B cell (primary cell): ENCODE measurements around the gene GRHL3. TPM values are rescaled to one million over a fixed set of nuclear protein-coding genes. Genes with fewer than 3 reads are reported as not detected.

Experiments used
- ATAC-seq: fragments of 200-7000 bp; cut with Tn5 transposase; one replicate; pipeline ENCODE4 v1.10.0; 2021; ENCODE audit warnings: low read depth, mild to moderate bottlenecking, moderate number of reproducible peaks, moderate library complexity
- CTCF ChIA-PET: fragments of 350-600 bp; sonication (Branson Sonifier 250); formaldehyde crosslinking; loops from one replicate; lab custom pipeline; 2021; ENCODE audit warnings: antibody characterized with exemption, inconsistent platforms; lab: Charles Lee
- POLR2A ChIA-PET: fragments of 350-600 bp; sonication (Branson Sonifier 250); formaldehyde crosslinking; loops from one replicate; lab custom pipeline; 2021; ENCODE audit warnings: antibody characterized with exemption; lab: Charles Lee
- DNase-seq: peaks from one replicate; pipeline ENCODE4 v3.0.0; 2013
- H2AFZ ChIP-seq: 2 replicates; pipeline ENCODE4 v1.6.1; 2012; ENCODE audit warnings: mild to moderate bottlenecking, low read depth, low read length; ENCODE audit not compliant: insufficient read depth, poor library complexity, severe bottlenecking
- H3K27ac ChIP-seq, 2 donors: 1 replicate in 1 of 2; 2 replicates in 1 of 2; pipeline ENCODE4 v1.5.1; 2012 to 2013; ENCODE audit warnings: low read length in 2 of 2, mild to moderate bottlenecking in 2 of 2, moderate library complexity in 1 of 2
- H3K27me3 ChIP-seq, 4 experiments: fragments of 200-600 bp in 1 of 4; sonication (generic) in 1 of 4; replicated peaks in 1 of 4; 1 replicate in 2 of 4; 2 replicates in 2 of 4; pipeline versions ENCODE4 v1.6.1 to v1.7.0; 2013 to 2016; ENCODE audit warnings: low read length in 3 of 4, mild to moderate bottlenecking in 2 of 4, mixed read lengths in 1 of 4, moderate library complexity in 1 of 4; ENCODE audit not compliant: insufficient read depth in 4 of 4, control insufficient read depth in 3 of 4; ENCODE audit errors: control extremely low read depth in 1 of 4
- H3K36me3 ChIP-seq, 2 experiments: replicated peaks in 1 of 2; 1 replicate in 1 of 2; 2 replicates in 1 of 2; pipeline versions ENCODE4 v1.6.1 to v1.7.1; 2013; ENCODE audit warnings: low read length in 1 of 2; ENCODE audit not compliant: insufficient read depth in 2 of 2, control insufficient read depth in 1 of 2; ENCODE audit errors: control extremely low read depth in 1 of 2, extremely low read depth in 1 of 2
- H3K4me1 ChIP-seq, 2 donors: fragments of 200-600 bp in 1 of 2; sonication (generic) in 1 of 2; 1 replicate in 1 of 2; 2 replicates in 1 of 2; pipeline versions ENCODE4 v1.5.1 to v1.6.1; 2013 to 2017; ENCODE audit warnings: low read length in 2 of 2; ENCODE audit not compliant: control insufficient read depth in 2 of 2, insufficient read depth in 2 of 2
- H3K4me2 ChIP-seq: replicated peaks from 2 replicates; pipeline ENCODE3; 2012; ENCODE audit warnings: mild to moderate bottlenecking, low read depth, low read length; ENCODE audit not compliant: poor library complexity, severe bottlenecking
- H3K4me3 ChIP-seq, 5 experiments: fragments of 200-600 bp in 1 of 5; sonication (generic) in 1 of 5; 1 replicate in 3 of 5; 2 replicates in 2 of 5; pipeline versions ENCODE4 v1.5.1 to v1.7.0; 2011 to 2016; ENCODE audit warnings: low read length in 4 of 5, mild to moderate bottlenecking in 4 of 5, low read depth in 2 of 5, control low read depth in 1 of 5, moderate library complexity in 1 of 5; ENCODE audit not compliant: insufficient read depth in 1 of 5; ENCODE audit errors: control extremely low read depth in 1 of 5, extremely low read depth in 1 of 5
- H3K79me2 ChIP-seq: fragments of 200-600 bp; sonication (generic); one replicate; pipeline ENCODE4 v1.6.0; 2016; ENCODE audit warnings: low read length; ENCODE audit not compliant: control insufficient read depth, insufficient read depth
- H3K9ac ChIP-seq: fragments of 200-600 bp; sonication (generic); 2 replicates; pipeline ENCODE4 v1.6.1; 2017; ENCODE audit warnings: mild to moderate bottlenecking, low read length, moderate library complexity
- H3K9me3 ChIP-seq, 3 donors: one replicate each; pipeline versions ENCODE4 v1.6.1 to v1.7.1; 2013; ENCODE audit warnings: low read length in 2 of 3; ENCODE audit not compliant: control insufficient read depth in 2 of 3, insufficient read depth in 1 of 3; ENCODE audit errors: control extremely low read depth in 1 of 3
- H4K20me1 ChIP-seq: 2 replicates; pipeline ENCODE4 v1.6.0; 2012; ENCODE audit warnings: mild to moderate bottlenecking, low read length; ENCODE audit not compliant: insufficient read depth, control insufficient read depth, poor library complexity, severe bottlenecking
- H3K27ac Mint-ChIP-seq: one replicate; pipeline ENCODE4 v1.8.0; 2021; ENCODE audit warnings: mixed read lengths
- H3K27me3 Mint-ChIP-seq: one replicate; pipeline ENCODE4 v1.8.0; 2021; ENCODE audit warnings: mixed read lengths
- H3K4me1 Mint-ChIP-seq: one replicate; pipeline ENCODE4 v1.8.0; 2021; ENCODE audit warnings: mixed read lengths
- H3K4me3 Mint-ChIP-seq: one replicate; pipeline ENCODE4 v1.8.0; 2021; ENCODE audit warnings: mixed read lengths
- H3K9me3 Mint-ChIP-seq: one replicate; pipeline ENCODE4 v1.8.0; 2022; ENCODE audit warnings: mixed read lengths; ENCODE audit not compliant: insufficient read depth
- EZH2 ChIP-seq: IDR thresholded peaks from 2 replicates; pipeline ENCODE4 v1.6.1; 2012; ENCODE audit warnings: borderline replicate concordance, low read depth, mild to moderate bottlenecking, moderate library complexity, low read length; ENCODE audit not compliant: insufficient read depth, poor library complexity, severe bottlenecking
- WGBS: methylation state at CpG from one replicate; pipeline ENCODE4 v1.1.5; 2013; ENCODE audit warnings: missing lambda C conversion rate; ENCODE audit not compliant: insufficient coverage; 5-methylcytosine and 5-hydroxymethylcytosine counted together
- intact Hi-C: fragments of 100-400 bp; cut with micrococcal nuclease; formaldehyde crosslinking; loops from one replicate; pipeline ENCODE4 v1.10.0; 2022
- polyA plus RNA-seq: library from polyadenylated mRNA; depleted of rRNA; stranded (reverse); fragments of >200 nt; gene quantifications from 2 replicates; pipeline ENCODE4 v1.2.3, GENCODE V29; 2012
- total RNA-seq, 2 donors: library from RNA; stranded (reverse); fragments of 120-200 nt in 1 of 2; gene quantifications; 1 replicate in 1 of 2; 2 replicates in 1 of 2; pipeline versions ENCODE4 v1.2.3 to v1.2.4, GENCODE V29; 2013 to 2022
- TF ChIP-seq, protein P1 (sequence below): fragments of 200-600 bp; IDR thresholded peaks from one replicate; pipeline ENCODE4 v1.8.0; 2022; ENCODE audit warnings: antibody characterized with exemption, mild to moderate bottlenecking

Gene GRHL3
- total and polyA plus RNA-seq, 2 donors (not counting 1 experiment from before 2014, with no cell fraction given) = not detected

DNA sequence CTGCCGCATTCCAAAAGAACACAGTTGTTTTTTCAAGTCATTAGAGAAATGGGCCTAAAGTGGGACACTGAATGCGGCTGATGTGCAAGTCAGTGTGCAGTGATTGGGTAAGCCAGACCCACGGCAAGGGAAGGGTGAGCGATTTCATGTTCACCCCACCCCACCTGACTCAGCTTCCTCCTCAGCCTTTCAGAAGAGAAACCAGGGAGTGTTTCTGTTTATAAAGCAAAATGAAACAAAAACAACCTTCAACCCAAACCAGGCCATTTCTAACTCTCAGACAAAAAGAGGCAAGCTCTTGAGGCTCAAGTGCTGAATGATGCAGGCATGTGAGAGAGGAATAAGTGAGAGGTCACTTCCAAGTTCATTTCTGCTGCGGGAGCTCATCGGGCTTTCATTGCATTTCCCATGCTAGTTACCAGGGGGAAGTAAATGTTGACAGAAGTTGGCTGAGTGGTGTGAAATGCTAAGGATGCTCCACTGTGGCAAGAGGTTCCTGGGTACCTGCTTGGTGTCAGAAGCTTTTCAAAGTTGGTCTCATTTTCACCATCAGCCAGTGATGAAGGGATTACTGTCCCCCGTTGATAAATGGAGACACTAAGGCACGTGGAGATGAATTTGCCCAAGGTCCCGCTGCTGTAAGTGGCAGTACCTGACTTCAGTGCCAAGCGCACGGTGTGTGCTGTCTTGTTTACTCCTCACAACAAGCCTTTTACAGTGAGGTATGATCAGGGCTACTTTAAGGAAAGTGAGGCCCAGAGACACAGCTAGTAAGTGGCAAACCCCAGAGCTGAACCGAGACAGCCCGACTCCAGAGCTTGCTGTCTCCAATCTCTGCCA, 65.3 kb downstream of the GRHL3 start:
- peak overlapping the region; percentile 71 for H3K4me3 Mint-ChIP-seq
- no peaks in the 10 kb centered on the region for H4K20me1 ChIP-seq
- peak; percentile 73 for ATAC-seq
- H3K36me3 ChIP-seq = peaks cover under 1 to 3% of the 10 kb centered on the region in 2 experiments
- peak overlapping the region in 3 of 5 experiments; percentile 12 to 48 (median 22) for H3K4me3 ChIP-seq
- DNase-seq = peak; percentile 46
- H3K9me3 ChIP-seq = no peaks in the 10 kb centered on the region
- peaks cover 28% of the 10 kb centered on the region for H3K4me1 Mint-ChIP-seq
- H3K9ac ChIP-seq = peak overlapping the region; percentile 15
- 84% methylated on average over 9 of the region's 13 CpGs for WGBS
- no peaks in the 10 kb centered on the region for H3K27me3 ChIP-seq
- no peaks in the 10 kb centered on the region for H3K9me3 Mint-ChIP-seq
- peak overlapping the region; percentile 49 to 58 for H3K27ac ChIP-seq
- peak overlapping the region; percentile 56 for H3K4me2 ChIP-seq
- CTCF ChIA-PET = interaction anchor here (0.6 to 8.0 kb wide), 9 partner anchors 8 to 468 kb away, joined by 3 to 98 read pairs (median 5); partner anchors contain the start of gene NIPAL3
- no peak for TF ChIP-seq EZH2
- TF ChIP-seq, protein P1, sequence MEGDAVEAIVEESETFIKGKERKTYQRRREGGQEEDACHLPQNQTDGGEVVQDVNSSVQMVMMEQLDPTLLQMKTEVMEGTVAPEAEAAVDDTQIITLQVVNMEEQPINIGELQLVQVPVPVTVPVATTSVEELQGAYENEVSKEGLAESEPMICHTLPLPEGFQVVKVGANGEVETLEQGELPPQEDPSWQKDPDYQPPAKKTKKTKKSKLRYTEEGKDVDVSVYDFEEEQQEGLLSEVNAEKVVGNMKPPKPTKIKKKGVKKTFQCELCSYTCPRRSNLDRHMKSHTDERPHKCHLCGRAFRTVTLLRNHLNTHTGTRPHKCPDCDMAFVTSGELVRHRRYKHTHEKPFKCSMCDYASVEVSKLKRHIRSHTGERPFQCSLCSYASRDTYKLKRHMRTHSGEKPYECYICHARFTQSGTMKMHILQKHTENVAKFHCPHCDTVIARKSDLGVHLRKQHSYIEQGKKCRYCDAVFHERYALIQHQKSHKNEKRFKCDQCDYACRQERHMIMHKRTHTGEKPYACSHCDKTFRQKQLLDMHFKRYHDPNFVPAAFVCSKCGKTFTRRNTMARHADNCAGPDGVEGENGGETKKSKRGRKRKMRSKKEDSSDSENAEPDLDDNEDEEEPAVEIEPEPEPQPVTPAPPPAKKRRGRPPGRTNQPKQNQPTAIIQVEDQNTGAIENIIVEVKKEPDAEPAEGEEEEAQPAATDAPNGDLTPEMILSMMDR = no peak
- peak overlapping the region; percentile 62 for H2AFZ ChIP-seq
- peak overlapping the region; percentile 88 for H3K27ac Mint-ChIP-seq
- intact Hi-C loops = no loop called here
- H3K4me1 ChIP-seq = peaks cover 12 to 29% of the 10 kb centered on the region in 2 donors
- POLR2A ChIA-PET = no interaction called here
- no peaks in the 10 kb centered on the region for H3K27me3 Mint-ChIP-seq
- no peaks in the 10 kb centered on the region for H3K79me2 ChIP-seq
